Measurements from ENCODE around the gene DENND4A. TPM values are rescaled to one million over a fixed set of nuclear protein-coding genes. Genes with fewer than 3 reads are reported as not detected.
A peak's percentile ranks its signal among the peaks of the same experiment; 100 is the strongest.

The DENND4A gene
- total RNA-seq, 1 donor from 2014 or later = 21.9 TPM

DNA sequence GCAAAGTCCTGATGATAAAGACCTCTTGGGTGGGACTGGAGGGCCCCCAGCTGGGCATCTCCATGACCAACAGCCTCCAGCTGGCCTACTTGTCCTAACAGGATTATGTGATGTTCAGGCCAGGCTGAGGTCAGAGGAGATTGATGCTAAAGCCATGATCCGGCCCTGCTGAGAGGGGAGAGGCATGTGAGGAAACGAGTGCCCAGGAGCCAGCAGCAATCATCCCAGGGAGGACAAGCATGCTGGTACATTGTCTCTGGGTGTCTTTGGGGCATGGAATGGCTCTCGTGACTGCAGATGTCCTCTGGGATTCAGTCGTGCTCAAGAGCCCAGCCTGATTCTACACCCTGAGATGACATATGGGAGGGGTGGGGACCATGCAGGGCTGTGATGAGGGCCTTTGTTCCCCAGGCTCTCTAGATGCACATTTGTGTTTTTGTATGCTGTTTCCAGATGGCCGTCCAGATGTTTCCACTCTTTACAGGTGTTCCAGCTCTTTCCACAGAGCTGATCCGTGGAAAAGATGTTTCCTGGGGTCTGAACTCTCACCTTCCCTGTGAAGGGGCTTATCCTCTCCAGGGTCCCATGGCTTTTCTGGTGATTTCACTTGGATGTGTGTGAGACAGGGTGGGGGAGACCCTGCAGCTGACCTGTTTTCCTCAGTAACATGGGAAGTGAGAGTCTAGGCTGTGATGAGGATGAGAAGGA, 150.2 kb downstream of the DENND4A start:
- TF ChIP-seq, protein P1, sequence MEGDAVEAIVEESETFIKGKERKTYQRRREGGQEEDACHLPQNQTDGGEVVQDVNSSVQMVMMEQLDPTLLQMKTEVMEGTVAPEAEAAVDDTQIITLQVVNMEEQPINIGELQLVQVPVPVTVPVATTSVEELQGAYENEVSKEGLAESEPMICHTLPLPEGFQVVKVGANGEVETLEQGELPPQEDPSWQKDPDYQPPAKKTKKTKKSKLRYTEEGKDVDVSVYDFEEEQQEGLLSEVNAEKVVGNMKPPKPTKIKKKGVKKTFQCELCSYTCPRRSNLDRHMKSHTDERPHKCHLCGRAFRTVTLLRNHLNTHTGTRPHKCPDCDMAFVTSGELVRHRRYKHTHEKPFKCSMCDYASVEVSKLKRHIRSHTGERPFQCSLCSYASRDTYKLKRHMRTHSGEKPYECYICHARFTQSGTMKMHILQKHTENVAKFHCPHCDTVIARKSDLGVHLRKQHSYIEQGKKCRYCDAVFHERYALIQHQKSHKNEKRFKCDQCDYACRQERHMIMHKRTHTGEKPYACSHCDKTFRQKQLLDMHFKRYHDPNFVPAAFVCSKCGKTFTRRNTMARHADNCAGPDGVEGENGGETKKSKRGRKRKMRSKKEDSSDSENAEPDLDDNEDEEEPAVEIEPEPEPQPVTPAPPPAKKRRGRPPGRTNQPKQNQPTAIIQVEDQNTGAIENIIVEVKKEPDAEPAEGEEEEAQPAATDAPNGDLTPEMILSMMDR (IDR thresholded peaks at IDR 0.05) = no peak
- Histone ChIP-seq H3K9me3 (no peaks in the 10 kb centered on the region), H3K4me3 (no peak overlapping the region), H3K27me3 (no peaks in the 10 kb centered on the region), H3K27ac (no peak overlapping the region), H3K4me1 (peaks cover 0 to 2% of the 10 kb centered on the region in 2 donors), H3K36me3 (no peaks in the 10 kb centered on the region)
- intact Hi-C loops (cut with DNase I) = no loop called here
- no peak for DNase-seq (ENCODE audit: low spot score in 2 of 2)

DNA sequence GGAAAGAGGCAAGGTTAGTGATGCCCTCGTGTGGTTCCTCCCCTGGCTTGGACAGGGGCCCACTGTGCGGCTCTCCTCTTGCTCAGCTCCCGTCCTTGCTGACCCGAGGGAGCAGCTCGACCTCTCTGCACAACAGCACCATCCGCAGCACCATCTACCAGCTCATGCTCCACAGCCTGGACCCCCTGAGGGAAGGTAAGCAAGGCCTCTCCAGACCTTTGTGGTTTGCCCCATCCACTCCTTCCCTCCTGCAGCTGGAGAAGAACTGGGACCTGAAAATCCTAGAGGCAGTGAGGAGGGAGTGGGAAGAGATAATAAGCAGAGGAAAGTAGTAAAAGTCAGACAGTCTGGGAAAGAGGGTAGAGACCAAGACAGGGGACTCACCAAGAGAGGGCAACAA, 152.6 kb downstream of the DENND4A start:
- H3K27me3 ChIP-seq = no peaks in the 10 kb centered on the region
- no peaks in the 10 kb centered on the region for H3K9me3 ChIP-seq
- DNase-seq (ENCODE audit: low spot score in 2 of 2) = no peak
- TF ChIP-seq, protein P1 (IDR thresholded peaks at IDR 0.05) = no peak
- intact Hi-C loops (cut with DNase I) = loop anchor here (10.0 kb wide), 1 partner anchor 215 kb away; no protein-coding TSS in a partner anchor
- no peaks in the 10 kb centered on the region for H3K36me3 ChIP-seq
- H3K4me1 ChIP-seq = peaks cover 0 to 2% of the 10 kb centered on the region in 2 donors
- H3K27ac ChIP-seq = no peak overlapping the region
- no peak overlapping the region for H3K4me3 ChIP-seq

DNA sequence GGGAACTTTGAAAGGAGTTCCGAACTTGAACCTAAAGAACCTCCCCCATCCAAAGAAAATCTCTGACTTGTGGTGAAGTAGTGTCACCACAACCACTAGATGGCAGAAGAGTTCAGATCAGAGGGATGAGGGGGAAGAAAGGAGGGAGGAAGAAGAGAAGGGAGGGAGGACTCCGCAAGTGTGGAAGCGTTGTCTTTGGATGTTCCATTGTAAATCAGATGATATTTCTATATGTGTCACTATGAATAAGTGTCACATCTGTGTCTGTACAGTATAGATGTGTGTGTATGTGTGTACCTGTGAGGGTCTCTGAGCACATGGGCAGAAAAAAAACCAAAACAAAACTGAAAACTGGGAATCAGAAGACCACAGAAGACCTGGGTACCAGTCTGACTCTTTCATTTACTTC, 153.4 kb downstream of the DENND4A start:
- intact Hi-C loops (cut with DNase I) = loop anchor here (10.0 kb wide), 1 partner anchor 216 kb away; no protein-coding TSS in a partner anchor
- no peak overlapping the region for H3K27ac ChIP-seq
- H3K36me3 ChIP-seq = no peaks in the 10 kb centered on the region
- DNase-seq (ENCODE audit: low spot score in 2 of 2) = no peak
- TF ChIP-seq, protein P1 (IDR thresholded peaks at IDR 0.05) = peak; percentile 62 to 79 (median 65)
- H3K9me3 ChIP-seq = no peaks in the 10 kb centered on the region
- H3K4me1 ChIP-seq = peaks cover 0 to 2% of the 10 kb centered on the region in 2 donors
- H3K4me3 ChIP-seq = peak overlapping the region in 1 of 2 donors; percentile 26
- no peaks in the 10 kb centered on the region for H3K27me3 ChIP-seq

GRCh38 chr15:65638109-65638508, 154.0 kb downstream of the DENND4A start:
- no peaks in the 10 kb centered on the region for H3K27me3 ChIP-seq
- H3K9me3 ChIP-seq = no peaks in the 10 kb centered on the region
- no peak overlapping the region for H3K4me3 ChIP-seq
- no peak for DNase-seq (ENCODE audit: low spot score in 2 of 2)
- intact Hi-C loops (cut with DNase I) = loop anchor here (10.0 kb wide), 1 partner anchor 217 kb away; no protein-coding TSS in a partner anchor
- H3K36me3 ChIP-seq = no peaks in the 10 kb centered on the region
- H3K27ac ChIP-seq = no peak overlapping the region
- TF ChIP-seq, protein P1 (IDR thresholded peaks at IDR 0.05) = no peak
- peaks cover 0 to 2% of the 10 kb centered on the region in 2 donors for H3K4me1 ChIP-seq

DNA sequence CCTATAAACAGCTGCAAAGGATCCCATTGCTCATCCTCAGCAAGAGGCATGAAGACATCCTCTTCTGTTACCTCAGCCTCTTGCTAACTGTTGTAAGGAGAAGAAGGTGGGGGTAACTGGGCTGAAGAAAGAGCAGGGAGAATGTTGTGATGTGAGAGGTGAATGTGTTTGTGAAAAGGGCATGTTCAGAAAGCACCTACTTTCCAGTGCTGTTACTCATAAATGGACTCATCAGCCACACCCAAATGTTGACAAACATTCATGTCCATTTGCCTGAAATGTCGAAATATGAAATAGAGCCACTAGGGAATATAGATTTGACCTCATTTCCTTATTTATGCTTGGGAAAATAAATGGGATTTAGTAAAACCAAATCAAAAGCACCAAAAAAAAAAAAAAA, 157.7 kb downstream of the DENND4A start:
- Histone ChIP-seq H3K4me1 (peaks cover 0 to 2% of the 10 kb centered on the region in 2 donors), H3K27me3 (no peaks in the 10 kb centered on the region), H3K27ac (no peak overlapping the region), H3K4me3 (no peak overlapping the region), H3K9me3 (no peaks in the 10 kb centered on the region), H3K36me3 (no peaks in the 10 kb centered on the region)
- TF ChIP-seq, protein P1 (IDR thresholded peaks at IDR 0.05) = no peak
- no peak for DNase-seq (ENCODE audit: low spot score in 2 of 2)
- intact Hi-C loops (cut with DNase I) = loop anchor here (10.0 kb wide), 1 partner anchor 220 kb away; no protein-coding TSS in a partner anchor
